Activated T-helper 1 cell treated with Interleukin-2 at 50 U/mL for 16 hours (primary cell): ENCODE data around the gene CTDSPL2.
A peak's percentile ranks its signal among the peaks of the same experiment; 100 is the strongest.
"Not testable (repeated sequence)": the region's sequence is repeated elsewhere in the genome, so short reads cannot be mapped to it uniquely, and the experiment has no call there.

Experiments
- DNase-seq: peaks from one replicate; pipeline ENCODE4 v3.0.0-alpha.2; 2020; ENCODE audit warnings: low read depth

CTDSPL2 gene

GRCh38 chr15:44485880-44486279, 58.5 kb downstream of the CTDSPL2 start:
- no peak for DNase-seq

- no peak for DNase-seq
Observed at GRCh38 chr15:44489464-44489863, 62.0 kb downstream of the CTDSPL2 start.

- no peak for DNase-seq
Observed at GRCh38 chr15:44490622-44491021, 63.2 kb downstream of the CTDSPL2 start.

GRCh38 chr15:44492040-44492439, 64.6 kb downstream of the CTDSPL2 start:
- no peak for DNase-seq

- DNase-seq: no peak
Observed at GRCh38 chr15:44492672-44493071, 65.2 kb downstream of the CTDSPL2 start.

- no peak for DNase-seq
Observed at GRCh38 chr15:44495562-44495961, 68.1 kb downstream of the CTDSPL2 start.

GRCh38 chr15:44500555-44500954, 73.1 kb downstream of the CTDSPL2 start:
- DNase-seq: no peak

- DNase-seq: no peak
Observed at GRCh38 chr15:44501768-44502366, 74.4 kb downstream of the CTDSPL2 start.

- DNase-seq: no peak
Observed at GRCh38 chr15:44516436-44516835, 89.0 kb downstream of the CTDSPL2 start.

GRCh38 chr15:44519537-44519936, 92.1 kb downstream of the CTDSPL2 start:
- no peak for DNase-seq

GRCh38 chr15:44525018-44525417, 97.6 kb downstream of the CTDSPL2 start:
- no peak for DNase-seq

- no peak for DNase-seq
Observed at GRCh38 chr15:44527241-44527640, 99.8 kb downstream of the CTDSPL2 start.

GRCh38 chr15:44529864-44530604, 102.6 kb downstream of the CTDSPL2 start:
- no peak for DNase-seq

- DNase-seq: no peak
Observed at GRCh38 chr15:44530653-44531052, 103.2 kb downstream of the CTDSPL2 start.

- DNase-seq: not testable (repeated sequence)
Observed at GRCh38 chr15:44532275-44532674, 104.8 kb downstream of the CTDSPL2 start.

GRCh38 chr15:44532689-44533088, 105.3 kb downstream of the CTDSPL2 start:
- no peak for DNase-seq

GRCh38 chr15:44535092-44535491, 107.7 kb downstream of the CTDSPL2 start:
- DNase-seq: no peak

GRCh38 chr15:44535523-44536301, 108.3 kb downstream of the CTDSPL2 start:
- DNase-seq: peak; percentile 9

GRCh38 chr15:44536302-44536961, 109.0 kb downstream of the CTDSPL2 start:
- DNase-seq: no peak

- DNase-seq: peak; percentile 94
Observed at GRCh38 chr15:44536962-44537734, 109.7 kb downstream of the CTDSPL2 start, which contains the start of gene EIF3J. EIF3J (plus strand) TSS chr15:44537147; CDS start chr15:44537195, 48 bp downstream.

GRCh38 chr15:44537735-44538240, 110.4 kb downstream of the CTDSPL2 start:
- no peak for DNase-seq
